HG03575 (cell line): ENCODE measurements around the gene DRG2.

Experiments used
- ATAC-seq: cut with Tn5 transposase; IDR thresholded peaks from one replicate; pipeline ENCODE4 v1.9.1; 2021; ENCODE audit not compliant: unreplicated experiment, insufficient number of reproducible peaks, low FRiP score; ENCODE audit errors: extremely low read depth

The DRG2 gene

GRCh38 chr17:18070861-18071340 lies 16.8 kb upstream of the DRG2 start:
- ATAC-seq = no peak

GRCh38 chr17:18071751-18072150 lies 16.0 kb upstream of the DRG2 start:
- ATAC-seq = no peak

- ATAC-seq = no peak
Observed at GRCh38 chr17:18074566-18075272, 13.0 kb upstream of the DRG2 start.

GRCh38 chr17:18076936-18077335 lies 10.8 kb upstream of the DRG2 start:
- ATAC-seq = no peak

- no peak for ATAC-seq
Observed at GRCh38 chr17:18079543-18079942, 8.2 kb upstream of the DRG2 start.

- no peak for ATAC-seq
Observed at GRCh38 chr17:18084256-18084655, 3.5 kb upstream of the DRG2 start.

GRCh38 chr17:18089613-18090012 lies 1.9 kb downstream of the DRG2 start:
- ATAC-seq = no peak

- ATAC-seq = no peak
Observed at GRCh38 chr17:18093616-18094408, 6.1 kb downstream of the DRG2 start.

- no peak for ATAC-seq
Observed at GRCh38 chr17:18094409-18094807, 6.7 kb downstream of the DRG2 start.

- no peak for ATAC-seq
Observed at GRCh38 chr17:18099516-18099915, 11.8 kb downstream of the DRG2 start.

- no peak for ATAC-seq
Observed at GRCh38 chr17:18100616-18101015, 12.9 kb downstream of the DRG2 start.

- ATAC-seq = no peak
Observed at GRCh38 chr17:18101828-18102227, 14.1 kb downstream of the DRG2 start.

GRCh38 chr17:18102640-18103039 lies 14.9 kb downstream of the DRG2 start:
- ATAC-seq = no peak

GRCh38 chr17:18105027-18105426 lies 17.3 kb downstream of the DRG2 start:
- no peak for ATAC-seq

GRCh38 chr17:18105595-18105994 lies 17.8 kb downstream of the DRG2 start:
- no peak for ATAC-seq

GRCh38 chr17:18106211-18106610 lies 18.5 kb downstream of the DRG2 start:
- ATAC-seq = no peak

GRCh38 chr17:18107061-18107790 lies 19.5 kb downstream of the DRG2 start:
- ATAC-seq = no peak

- no peak for ATAC-seq
Observed at GRCh38 chr17:18107971-18108370, 20.2 kb downstream of the DRG2 start.

GRCh38 chr17:18108401-18109312 lies 20.9 kb downstream of the DRG2 start, which contains the start of gene MYO15A:
MYO15A (plus strand) TSS chr17:18108756; CDS start chr17:18118801, 10,045 bp downstream.
- no peak for ATAC-seq
